Right atrium auricular region (tissue), 2 donors: ENCODE data around the gene RAD51B. TPM values are rescaled to one million over a fixed set of nuclear protein-coding genes. Genes with fewer than 3 reads are reported as not detected.

Source experiments
- DNase-seq: peaks from one replicate; pipeline ENCODE4 v3.0.0-alpha.2; 2019; ENCODE audit warnings: low spot score
- H3K27ac ChIP-seq, 2 donors: fragments of 200-600 bp; sonication (generic); 1 replicate in 1 of 2; 2 replicates in 1 of 2; pipeline ENCODE4 v1.5.1; 2016 to 2019
- H3K27me3 ChIP-seq, 2 donors: fragments of 200-600 bp; sonication (generic); one replicate each; pipeline versions ENCODE4 v1.5.1 to v1.6.0; 2017 to 2019
- H3K36me3 ChIP-seq: fragments of 200-600 bp; sonication (generic); one replicate; pipeline ENCODE4 v1.5.1; 2016
- H3K4me1 ChIP-seq, 2 donors: fragments of 200-600 bp; sonication (generic); one replicate each; pipeline versions ENCODE4 v1.5.1 to v1.6.0; 2017 to 2019
- H3K4me3 ChIP-seq, 2 donors: fragments of 200-600 bp; sonication (generic); 1 replicate in 1 of 2; 2 replicates in 1 of 2; pipeline ENCODE4 v1.5.1; 2017 to 2019; ENCODE audit warnings: mild to moderate bottlenecking in 1 of 2, moderate library complexity in 1 of 2
- H3K9me3 ChIP-seq, 2 donors: fragments of 200-600 bp; sonication (generic); one replicate each; pipeline ENCODE4 v1.5.1; 2019
- CTCF ChIP-seq, 2 donors: fragments of 200-600 bp; sonication (generic); IDR thresholded peaks; one replicate each; pipeline ENCODE4 v1.5.1; 2019; ENCODE audit warnings: antibody characterized with exemption in 2 of 2
- total RNA-seq, 2 donors: library from RNA; depleted of rRNA; stranded (reverse); fragments of >200 nt; gene quantifications; one replicate each; pipeline ENCODE4 v1.1.0, GENCODE V29; 2016

The RAD51B gene
- total RNA-seq, 2 donors from 2014 or later: 1.2 to 1.5 TPM

GRCh38 chr14:68236582-68237458, 417.2 kb downstream of the RAD51B start:
- no peak overlapping the region for H3K4me3 ChIP-seq
- TF ChIP-seq CTCF (IDR thresholded peaks at IDR 0.05): no peak
- no peaks in the 10 kb centered on the region for H3K27me3 ChIP-seq
- H3K4me1 ChIP-seq: peaks cover 0 to 24% of the 10 kb centered on the region in 2 donors
- H3K27ac ChIP-seq: no peak overlapping the region
- no peaks in the 10 kb centered on the region for H3K36me3 ChIP-seq
- DNase-seq: no peak
- no peaks in the 10 kb centered on the region for H3K9me3 ChIP-seq

- H3K36me3 ChIP-seq: no peaks in the 10 kb centered on the region
- peaks cover 0 to 17% of the 10 kb centered on the region in 2 donors for H3K4me1 ChIP-seq
- no peak overlapping the region for H3K4me3 ChIP-seq
- no peak for DNase-seq
- H3K27me3 ChIP-seq: no peaks in the 10 kb centered on the region
- TF ChIP-seq CTCF (IDR thresholded peaks at IDR 0.05): no peak
- H3K9me3 ChIP-seq: no peaks in the 10 kb centered on the region
- H3K27ac ChIP-seq: no peak overlapping the region
Observed at GRCh38 chr14:68238551-68238950, 419.0 kb downstream of the RAD51B start.

- no peak for DNase-seq
- Histone ChIP-seq H3K4me3 (no peak overlapping the region), H3K4me1 (peaks cover 0 to 18% of the 10 kb centered on the region in 2 donors), H3K36me3 (no peaks in the 10 kb centered on the region), H3K27ac (no peak overlapping the region), H3K9me3 (no peaks in the 10 kb centered on the region), H3K27me3 (no peaks in the 10 kb centered on the region)
- no peak for TF ChIP-seq CTCF (IDR thresholded peaks at IDR 0.05)
Observed at GRCh38 chr14:68238976-68239375, 419.4 kb downstream of the RAD51B start.

GRCh38 chr14:68239988-68240771, 420.6 kb downstream of the RAD51B start:
- Histone ChIP-seq H3K4me1 (peaks cover 0 to 30% of the 10 kb centered on the region in 2 donors), H3K4me3 (no peak overlapping the region), H3K27me3 (no peaks in the 10 kb centered on the region), H3K36me3 (no peaks in the 10 kb centered on the region), H3K9me3 (no peaks in the 10 kb centered on the region), H3K27ac (peak overlapping the region in 1 of 2 donors; percentile 19)
- TF ChIP-seq CTCF (IDR thresholded peaks at IDR 0.05): no peak
- no peak for DNase-seq

GRCh38 chr14:68241862-68242487, 422.4 kb downstream of the RAD51B start:
- Histone ChIP-seq H3K9me3 (no peaks in the 10 kb centered on the region), H3K27me3 (no peaks in the 10 kb centered on the region), H3K27ac (no peak overlapping the region), H3K4me3 (no peak overlapping the region), H3K36me3 (no peaks in the 10 kb centered on the region), H3K4me1 (peaks cover 0 to 48% of the 10 kb centered on the region in 2 donors)
- TF ChIP-seq CTCF (IDR thresholded peaks at IDR 0.05): no peak
- DNase-seq: no peak
